Measurements from ENCODE around the gene CTXND2.

DNA sequence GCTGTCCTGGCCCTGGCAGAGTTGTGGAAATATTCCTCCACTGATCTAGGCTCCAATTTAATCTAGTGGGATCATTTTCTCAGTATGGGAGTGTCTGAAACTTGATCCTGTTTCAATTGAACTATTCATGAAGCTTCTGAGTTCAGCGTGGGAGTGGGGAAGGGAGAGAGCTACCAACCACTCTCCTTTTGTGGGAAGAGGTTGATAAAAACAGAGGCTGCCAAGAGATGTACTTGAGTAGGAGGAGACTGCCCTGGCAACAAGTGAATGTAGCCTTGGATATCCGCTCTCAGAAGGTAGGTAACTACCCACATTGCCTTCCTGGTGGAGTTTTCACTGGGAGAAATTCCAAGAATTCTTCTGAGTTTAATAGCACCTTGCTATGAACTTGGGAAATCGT, at the start of gene CTXND2:
- TF ChIP-seq CTCF (IDR thresholded peaks at IDR 0.05; ENCODE audit: insufficient read depth, low read length, poor library complexity, severe bottlenecking) (no peak), EZH2phosphoT487 (conservative IDR thresholded peaks at IDR 0.05; ENCODE audit: low read length) (no peak)

Measured in SU-DHL-6 (cell line).